Mesenchymal stem cell (in vitro differentiated cells and primary cell): Measurements from ENCODE around the gene CDC42EP3.

Source experiments
- DNase-seq: peaks from one replicate; pipeline ENCODE4 v3.0.0-alpha.2; 2013
- H2AFZ ChIP-seq: one replicate; pipeline ENCODE4 v1.6.1; 2013; ENCODE audit warnings: low read depth, mild to moderate bottlenecking, control low read depth, inconsistent platforms, low read length, moderate library complexity
- H2AK5ac ChIP-seq: 2 replicates; pipeline ENCODE4 v1.6.1; 2013; ENCODE audit warnings: low read length, moderate library complexity, mild to moderate bottlenecking, inconsistent platforms; ENCODE audit not compliant: severe bottlenecking
- H2BK120ac ChIP-seq: one replicate; pipeline ENCODE4 v1.6.1; 2013; ENCODE audit warnings: low read depth, mild to moderate bottlenecking, inconsistent platforms, low read length, moderate library complexity
- H2BK12ac ChIP-seq, 2 experiments: one replicate each; pipeline ENCODE4 v1.6.1; 2013; ENCODE audit warnings: inconsistent platforms in 2 of 2, low read length in 2 of 2, mild to moderate bottlenecking in 2 of 2, moderate library complexity in 2 of 2, control low read depth in 1 of 2
- H2BK15ac ChIP-seq: one replicate; pipeline ENCODE4 v1.6.1; 2013; ENCODE audit warnings: mild to moderate bottlenecking, low read depth, inconsistent platforms; ENCODE audit not compliant: poor library complexity, severe bottlenecking
- H2BK5ac ChIP-seq: 2 replicates; pipeline ENCODE4 v1.6.1; 2013; ENCODE audit warnings: low read depth, mild to moderate bottlenecking, low read length, control low read depth, inconsistent platforms; ENCODE audit not compliant: poor library complexity, severe bottlenecking
- H3K14ac ChIP-seq, 2 experiments: one replicate each; pipeline ENCODE4 v1.6.1; 2013; ENCODE audit warnings: inconsistent platforms in 2 of 2, low read length in 2 of 2, control low read depth in 1 of 2, mild to moderate bottlenecking in 1 of 2, moderate library complexity in 1 of 2
- H3K18ac ChIP-seq, 2 experiments: one replicate each; pipeline ENCODE4 v1.6.1; 2013; ENCODE audit warnings: inconsistent platforms in 2 of 2, low read length in 2 of 2, control low read depth in 1 of 2, low read depth in 1 of 2, mild to moderate bottlenecking in 1 of 2
- H3K23ac ChIP-seq, 2 experiments: one replicate each; pipeline ENCODE4 v1.6.1; 2013; ENCODE audit warnings: inconsistent platforms in 2 of 2, low read length in 2 of 2, mild to moderate bottlenecking in 2 of 2, moderate library complexity in 2 of 2, control low read depth in 1 of 2
- H3K27ac ChIP-seq: 2 replicates; pipeline ENCODE4 v1.5.1; 2013; ENCODE audit warnings: mild to moderate bottlenecking, moderate library complexity, low read length, control low read depth, inconsistent platforms; ENCODE audit not compliant: poor library complexity, severe bottlenecking
- H3K27me3 ChIP-seq, 2 experiments: 2 replicates each; pipeline versions ENCODE4 v1.6.1 to v1.7.0; 2013; ENCODE audit warnings: low read length in 2 of 2, mild to moderate bottlenecking in 2 of 2, moderate library complexity in 2 of 2, control low read depth in 1 of 2, inconsistent platforms in 1 of 2; ENCODE audit not compliant: control insufficient read depth in 1 of 2, insufficient read depth in 1 of 2
- H3K36me3 ChIP-seq, 2 experiments: 2 replicates each; pipeline versions ENCODE4 v1.6.1 to v1.7.0; 2013; ENCODE audit warnings: low read length in 2 of 2, control low read depth in 1 of 2, inconsistent platforms in 1 of 2, low read depth in 1 of 2, mild to moderate bottlenecking in 1 of 2; ENCODE audit not compliant: insufficient read depth in 2 of 2, control insufficient read depth in 1 of 2
- H3K4ac ChIP-seq, 2 experiments: one replicate each; pipeline ENCODE4 v1.6.1; 2013; ENCODE audit warnings: inconsistent platforms in 2 of 2, low read length in 2 of 2, mild to moderate bottlenecking in 2 of 2, moderate library complexity in 2 of 2, control low read depth in 1 of 2, low read depth in 1 of 2
- H3K4me1 ChIP-seq: 2 replicates; pipeline ENCODE4 v1.6.1; 2013; ENCODE audit warnings: low read depth, low read length, control low read depth; ENCODE audit not compliant: control insufficient read depth, insufficient read depth
- H3K4me2 ChIP-seq: 2 replicates; pipeline ENCODE4 v1.6.1; 2013; ENCODE audit warnings: low read length, mild to moderate bottlenecking, inconsistent platforms; ENCODE audit not compliant: poor library complexity, severe bottlenecking
- H3K4me3 ChIP-seq, 2 experiments: 2 replicates each; pipeline versions ENCODE4 v1.5.1 to v1.7.0; 2013; ENCODE audit warnings: low read length in 2 of 2, mild to moderate bottlenecking in 2 of 2, control low read depth in 1 of 2, low read depth in 1 of 2; ENCODE audit not compliant: insufficient read depth in 1 of 2
- H3K79me1 ChIP-seq: replicated peaks from 2 replicates; pipeline ENCODE4 v1.6.1; 2013; ENCODE audit warnings: mild to moderate bottlenecking, control low read depth, low read length, inconsistent platforms; ENCODE audit not compliant: poor library complexity, severe bottlenecking
- H3K9ac ChIP-seq: 2 replicates; pipeline ENCODE4 v1.7.0; 2013; ENCODE audit warnings: mild to moderate bottlenecking, low read length, moderate library complexity
- H3K9me3 ChIP-seq: 2 replicates; pipeline ENCODE4 v1.7.0; 2013; ENCODE audit warnings: mild to moderate bottlenecking, low read length; ENCODE audit not compliant: control insufficient read depth
- H4K8ac ChIP-seq: one replicate; pipeline ENCODE4 v1.6.1; 2013; ENCODE audit warnings: inconsistent platforms, mild to moderate bottlenecking, low read length, moderate library complexity
- H4K91ac ChIP-seq: one replicate; pipeline ENCODE4 v1.6.1; 2013; ENCODE audit warnings: mild to moderate bottlenecking, low read length, inconsistent platforms
- WGBS: methylation state at CpG from one replicate; pipeline ENCODE4 v1.1.7; 2013; ENCODE audit warnings: mixed read lengths; 5-methylcytosine and 5-hydroxymethylcytosine counted together

Gene CDC42EP3

GRCh38 chr2:37634914-37635503 is 36.4 kb downstream of the CDC42EP3 start:
- Histone ChIP-seq H3K4ac (peak overlapping the region; percentile 19 to 58), H2AK5ac (no peak overlapping the region), H3K9ac (peak overlapping the region; percentile 10), H2AFZ (no peak overlapping the region), H2BK5ac (no peak overlapping the region), H4K8ac (no peak overlapping the region), H3K4me2 (no peak overlapping the region), H3K9me3 (no peaks in the 10 kb centered on the region), H3K27me3 (no peaks in the 10 kb centered on the region), H2BK12ac (peak overlapping the region; percentile 53 to 92), H2BK120ac (no peak overlapping the region), H2BK15ac (peak overlapping the region; percentile 15), H3K4me1 (peaks cover 2% of the 10 kb centered on the region), H3K79me1 (no peaks in the 10 kb centered on the region), H4K91ac (no peak overlapping the region), H3K4me3 (no peak overlapping the region), H3K14ac (no peak overlapping the region), H3K23ac (no peak overlapping the region), H3K36me3 (no peaks in the 10 kb centered on the region), H3K27ac (no peak overlapping the region), H3K18ac (peak overlapping the region; percentile 16 to 25)
- no peak for DNase-seq
- WGBS = 94% methylated on average over 7 of the region's 8 CpGs

- Histone ChIP-seq H4K8ac (no peak overlapping the region), H2AK5ac (no peak overlapping the region), H3K36me3 (no peaks in the 10 kb centered on the region), H3K4me2 (no peak overlapping the region), H3K27ac (no peak overlapping the region), H3K23ac (no peak overlapping the region), H2AFZ (no peak overlapping the region), H2BK12ac (no peak overlapping the region), H2BK15ac (no peak overlapping the region), H2BK5ac (no peak overlapping the region), H3K4me1 (peaks cover 2% of the 10 kb centered on the region), H3K27me3 (no peaks in the 10 kb centered on the region), H2BK120ac (no peak overlapping the region), H4K91ac (no peak overlapping the region), H3K4me3 (no peak overlapping the region), H3K18ac (no peak overlapping the region), H3K79me1 (no peaks in the 10 kb centered on the region), H3K4ac (no peak overlapping the region), H3K14ac (no peak overlapping the region), H3K9ac (no peak overlapping the region), H3K9me3 (no peaks in the 10 kb centered on the region)
- DNase-seq = no peak
- WGBS = 90% methylated on average over 3 of the region's 3 CpGs
These were observed 37.6 kb downstream of the CDC42EP3 start for GRCh38 chr2:37633845-37634244.

DNA sequence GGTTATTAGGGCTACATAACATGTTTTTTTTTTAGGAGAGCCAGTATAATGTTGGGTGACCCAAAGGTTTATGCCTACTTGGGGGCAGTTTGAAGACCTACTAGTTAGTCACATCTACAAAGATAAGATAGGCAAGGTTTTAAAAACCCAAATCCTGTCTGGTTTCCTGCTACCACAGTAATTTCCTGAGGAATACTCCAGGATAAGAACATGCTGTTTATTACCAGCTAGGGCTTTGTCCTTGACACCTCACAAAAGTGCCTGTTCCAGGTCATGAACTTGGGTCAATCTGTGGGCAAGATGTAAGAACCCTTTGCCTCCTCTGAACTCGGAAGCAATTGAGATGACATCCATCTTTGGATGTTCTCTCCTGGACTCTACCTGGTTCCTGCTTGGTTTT is 38.2 kb downstream of the CDC42EP3 start:
- Histone ChIP-seq H3K14ac (no peak overlapping the region), H3K79me1 (no peaks in the 10 kb centered on the region), H3K4ac (no peak overlapping the region), H4K8ac (no peak overlapping the region), H4K91ac (no peak overlapping the region), H2BK12ac (no peak overlapping the region), H3K18ac (no peak overlapping the region), H3K23ac (no peak overlapping the region), H2AFZ (no peak overlapping the region), H2BK120ac (no peak overlapping the region), H3K36me3 (no peaks in the 10 kb centered on the region), H3K27me3 (no peaks in the 10 kb centered on the region), H3K27ac (no peak overlapping the region), H3K4me3 (no peak overlapping the region), H3K9me3 (no peaks in the 10 kb centered on the region), H3K9ac (no peak overlapping the region), H3K4me2 (no peak overlapping the region), H2AK5ac (no peak overlapping the region), H3K4me1 (peaks cover 2% of the 10 kb centered on the region), H2BK15ac (no peak overlapping the region), H2BK5ac (no peak overlapping the region)
- DNase-seq = no peak
- 55% methylated on average over 1 of the region's 1 CpG for WGBS

DNA sequence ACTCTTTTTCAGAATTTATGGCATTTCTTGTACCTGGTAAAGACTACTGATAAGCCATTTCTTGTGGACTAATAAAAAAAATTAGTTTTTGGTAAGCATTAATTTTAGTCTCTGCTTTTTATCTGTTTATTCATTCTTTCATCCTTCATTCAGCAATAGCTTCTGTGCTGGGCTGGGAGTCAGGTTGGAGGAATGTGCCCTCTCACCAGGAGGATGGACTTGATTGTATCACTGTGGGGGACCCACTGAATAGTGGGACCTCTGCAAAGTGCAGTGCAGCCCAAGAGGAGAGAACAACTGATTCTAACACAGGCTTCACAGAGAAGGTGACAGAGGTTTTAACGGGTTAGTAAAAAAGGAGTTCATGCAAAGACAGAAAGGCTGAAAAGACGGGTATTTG is 39.1 kb downstream of the CDC42EP3 start:
- no peak overlapping the region for H3K4me2 ChIP-seq
- no peak overlapping the region for H3K9ac ChIP-seq
- H3K27me3 ChIP-seq = no peaks in the 10 kb centered on the region
- no peak overlapping the region for H2BK120ac ChIP-seq
- H3K79me1 ChIP-seq = no peaks in the 10 kb centered on the region
- no peak overlapping the region for H4K91ac ChIP-seq
- 92% methylated on average over 2 of the region's 2 CpGs for WGBS
- no peaks in the 10 kb centered on the region for H3K9me3 ChIP-seq
- H2BK12ac ChIP-seq = peak overlapping the region in 1 of 2 experiments; percentile 90
- no peak overlapping the region for H3K23ac ChIP-seq
- H3K4me1 ChIP-seq = peaks cover 2% of the 10 kb centered on the region
- H2AFZ ChIP-seq = no peak overlapping the region
- H3K4ac ChIP-seq = peak overlapping the region in 1 of 2 experiments; percentile 15
- no peaks in the 10 kb centered on the region for H3K36me3 ChIP-seq
- no peak overlapping the region for H2BK15ac ChIP-seq
- peak overlapping the region in 1 of 2 experiments; percentile 66 for H3K14ac ChIP-seq
- H3K4me3 ChIP-seq = no peak overlapping the region
- no peak overlapping the region for H4K8ac ChIP-seq
- H2AK5ac ChIP-seq = no peak overlapping the region
- no peak overlapping the region for H2BK5ac ChIP-seq
- H3K18ac ChIP-seq = peak overlapping the region in 1 of 2 experiments; percentile 28
- no peak for DNase-seq
- no peak overlapping the region for H3K27ac ChIP-seq
